Measurements from ENCODE around the gene WSCD2.

DNA sequence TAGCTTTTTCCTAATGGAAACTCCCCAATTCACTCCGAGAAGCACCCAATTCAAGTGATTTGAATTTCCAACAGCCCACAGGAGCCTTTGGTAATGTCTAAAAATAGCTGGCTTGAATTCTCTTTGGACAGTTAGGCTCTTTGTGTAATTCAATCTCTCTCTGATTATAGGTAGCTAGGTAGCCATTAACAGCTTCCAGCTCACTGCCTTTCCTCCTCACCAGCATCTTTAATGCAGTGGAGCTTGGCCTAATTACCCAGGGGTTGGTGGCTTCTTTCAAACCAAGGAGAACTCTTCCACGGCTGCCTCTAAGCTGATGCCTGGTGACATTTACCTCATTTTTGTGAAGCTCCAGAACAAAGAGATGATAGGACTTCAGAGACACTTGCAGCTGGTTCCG, 86.4 kb downstream of the WSCD2 start:
- TF ChIP-seq CTCF (conservative IDR thresholded peaks at IDR 0.05) (no peak), ZFX (IDR thresholded peaks at IDR 0.05) (no peak)

Data from C4-2B (cell line).